A549 treated with DMSO at 1 μM for 4 hours (cell line): Measurements from ENCODE around the gene XRRA1. TPM values are rescaled to one million over a fixed set of nuclear protein-coding genes. Genes with fewer than 3 reads are reported as not detected.

Experiments used
- total RNA-seq: library from RNA; stranded (reverse); fragments of 200-300 nt; extraction: Qiagen RNA extraction; gene quantifications from 5 replicates; pipeline ENCODE4 v1.2.3, GENCODE V29; 2022; ENCODE audit warnings: low read depth

Gene XRRA1, protein sequence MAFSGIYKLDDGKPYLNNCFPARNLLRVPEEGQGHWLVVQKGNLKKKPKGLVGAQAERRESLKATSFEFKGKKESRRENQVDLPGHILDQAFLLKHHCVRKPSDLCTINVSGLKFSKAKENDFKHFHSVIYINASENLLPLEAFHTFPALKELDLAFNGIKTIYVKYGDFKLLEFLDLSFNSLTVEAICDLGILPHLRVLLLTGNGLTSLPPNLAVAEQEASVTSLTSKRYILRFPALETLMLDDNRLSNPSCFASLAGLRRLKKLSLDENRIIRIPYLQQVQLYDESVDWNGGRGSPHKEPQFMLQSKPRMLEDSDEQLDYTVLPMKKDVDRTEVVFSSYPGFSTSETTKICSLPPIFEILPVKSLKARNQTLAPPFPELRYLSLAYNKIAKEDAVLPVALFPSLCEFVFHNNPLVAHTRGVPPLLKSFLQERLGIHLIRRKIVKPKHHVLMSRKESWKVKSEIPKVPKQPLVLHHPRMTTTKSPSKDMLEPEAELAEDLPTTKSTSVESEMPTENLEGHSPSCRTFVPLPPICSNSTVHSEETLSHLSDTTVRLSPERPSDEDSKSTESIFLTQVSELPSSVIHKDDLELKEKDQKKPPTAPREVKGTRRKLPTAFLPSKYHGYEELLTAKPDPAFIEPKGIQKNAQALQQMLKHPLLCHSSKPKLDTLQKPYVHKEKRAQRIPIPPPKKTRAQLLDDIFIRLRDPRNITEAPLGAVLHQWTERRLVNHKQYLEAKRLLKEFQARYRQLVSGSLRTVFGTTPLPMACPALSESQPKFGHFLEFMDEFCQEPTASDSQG
- total RNA-seq, result 3.9 to 7.1 TPM (median 5.3 TPM) in 5 replicates

DNA sequence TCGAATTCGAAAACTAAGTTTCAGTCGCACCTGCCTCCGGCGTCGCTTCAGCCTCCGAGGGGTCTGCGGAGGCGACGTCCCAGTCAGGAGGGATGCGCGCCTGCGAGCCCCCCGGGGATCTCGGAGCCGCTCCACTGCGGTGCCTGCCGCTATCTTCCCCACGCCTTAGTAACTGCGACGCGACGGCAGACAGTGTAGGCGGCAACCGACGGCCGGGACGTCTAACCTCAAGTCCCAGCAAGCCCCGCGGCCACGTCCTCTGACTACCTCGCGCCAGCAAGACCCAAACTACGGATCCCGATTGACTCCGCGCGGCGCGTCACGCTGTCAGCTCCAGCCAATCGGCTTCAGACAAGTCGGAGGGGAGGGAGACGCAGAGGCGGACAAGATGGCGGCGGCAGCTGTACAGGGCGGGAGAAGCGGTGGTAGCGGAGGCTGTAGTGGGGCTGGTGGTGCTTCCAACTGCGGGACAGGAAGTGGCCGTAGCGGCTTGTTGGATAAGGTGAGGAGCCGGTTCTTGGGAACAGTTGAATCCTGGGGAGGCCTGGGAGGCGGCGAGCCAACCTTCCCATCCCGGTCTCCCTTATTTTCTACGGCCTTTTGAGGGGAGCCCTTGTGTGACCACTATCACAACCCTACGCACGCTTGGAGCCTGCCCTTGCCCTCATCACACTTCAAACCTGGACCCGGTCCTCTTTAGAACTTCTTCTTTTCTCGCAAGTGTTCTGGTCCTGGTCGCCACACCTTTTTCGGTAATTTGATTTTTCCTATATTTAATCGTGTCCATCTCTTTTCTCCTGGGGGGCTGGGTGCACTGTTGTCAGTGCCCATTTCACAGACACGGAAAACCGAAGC lies at the start of gene XRRA1, which contains the start of gene SPCS2:
Gene XRRA1, minus strand, starts transcription at position 194 of the 855 bp plus-strand sequence. CDS start 8,213 bp downstream, outside the sequence.
Gene SPCS2, plus strand, starts transcription at position 369 of the 855 bp plus-strand sequence. Its CDS starts 20 bp downstream, at position 389.

GRCh38 chr11:74988541-74989259 lies 39.8 kb upstream of the XRRA1 start, which contains the start of gene NEU3:
Gene NEU3 (plus strand): TSS chr11:74988933. CDS start chr11:74989061, 128 bp downstream.

Other genes starting within 250 kb of the XRRA1 start
- 3.4 to 5.0 TPM (median 4.5 TPM) in 5 replicates for gene CHRDL2, start 217.7 kb downstream of the XRRA1 start, total RNA-seq
- gene RNF169, start 200.2 kb downstream of the XRRA1 start, total RNA-seq, result 5.1 to 6.8 TPM (median 6.5 TPM) in 5 replicates
- gene SPCS2, start 175 bp upstream of the XRRA1 start, total RNA-seq, result 239 to 309 TPM (median 251 TPM) in 5 replicates
- 3.3 to 4.7 TPM (median 4.1 TPM) in 5 replicates for gene NEU3, start 39.8 kb upstream of the XRRA1 start, total RNA-seq
- gene OR2AT4, start 147.8 kb upstream of the XRRA1 start, total RNA-seq, result 0.01 TPM in 2 of 5 replicates, not detected in the others
- 3.2 to 6.3 TPM (median 4.2 TPM) in 5 replicates for gene SLCO2B1, start 202.0 kb upstream of the XRRA1 start, total RNA-seq